CD4-positive, alpha-beta T cell treated with Interleukin-1 beta for 1 hour (primary cell): Measurements from ENCODE around the gene DOCK3.
A peak's percentile ranks its signal among the peaks of the same experiment; 100 is the strongest.
"Not testable (repeated sequence)": the region's sequence is repeated elsewhere in the genome, so short reads cannot be mapped to it uniquely, and the experiment has no call there.

Experiments
- DNase-seq, 2 donors: peaks; one replicate each; pipeline ENCODE4 v3.0.0-alpha.2; 2020 to 2022

The DOCK3 gene

DNA sequence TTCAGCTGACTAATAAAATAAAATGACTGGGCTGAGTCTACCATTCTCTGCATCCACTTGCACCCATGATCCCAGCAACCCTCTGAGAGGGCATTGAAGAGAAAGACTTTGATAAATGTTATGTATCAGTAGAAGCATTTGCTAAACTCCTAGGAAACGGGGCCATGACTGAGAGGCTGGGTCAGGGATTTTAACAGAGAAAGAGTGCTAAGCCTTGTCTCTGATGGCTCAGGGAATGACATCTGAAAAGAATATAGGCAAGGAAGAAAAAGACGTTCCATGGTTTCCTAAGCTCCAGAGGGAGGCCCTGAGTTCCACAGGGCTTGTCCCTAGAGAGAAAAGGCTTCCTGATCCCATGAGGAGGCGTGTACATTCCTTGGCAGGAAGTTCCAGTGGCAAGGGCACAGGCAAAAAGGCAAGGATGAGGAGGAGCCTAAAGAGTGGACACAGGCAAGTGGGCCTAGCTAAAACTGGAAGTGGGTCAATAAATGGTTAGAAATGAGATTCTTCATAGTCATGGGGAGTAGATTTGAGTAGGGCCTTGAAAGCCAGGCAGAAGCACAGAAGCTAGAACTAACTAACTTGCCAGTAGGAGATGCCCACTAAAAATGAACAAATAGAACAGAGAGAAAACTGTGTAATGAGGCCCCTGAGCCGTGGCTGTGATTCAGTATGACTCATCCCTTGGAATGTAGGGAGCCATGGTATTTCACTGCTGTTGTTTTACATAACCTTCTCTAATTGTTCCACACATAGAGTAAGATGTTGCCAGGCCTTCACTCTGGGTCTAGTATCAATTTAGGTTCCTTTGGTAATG, 665.5 kb downstream of the DOCK3 start:
- DNase-seq = no peak

DNA sequence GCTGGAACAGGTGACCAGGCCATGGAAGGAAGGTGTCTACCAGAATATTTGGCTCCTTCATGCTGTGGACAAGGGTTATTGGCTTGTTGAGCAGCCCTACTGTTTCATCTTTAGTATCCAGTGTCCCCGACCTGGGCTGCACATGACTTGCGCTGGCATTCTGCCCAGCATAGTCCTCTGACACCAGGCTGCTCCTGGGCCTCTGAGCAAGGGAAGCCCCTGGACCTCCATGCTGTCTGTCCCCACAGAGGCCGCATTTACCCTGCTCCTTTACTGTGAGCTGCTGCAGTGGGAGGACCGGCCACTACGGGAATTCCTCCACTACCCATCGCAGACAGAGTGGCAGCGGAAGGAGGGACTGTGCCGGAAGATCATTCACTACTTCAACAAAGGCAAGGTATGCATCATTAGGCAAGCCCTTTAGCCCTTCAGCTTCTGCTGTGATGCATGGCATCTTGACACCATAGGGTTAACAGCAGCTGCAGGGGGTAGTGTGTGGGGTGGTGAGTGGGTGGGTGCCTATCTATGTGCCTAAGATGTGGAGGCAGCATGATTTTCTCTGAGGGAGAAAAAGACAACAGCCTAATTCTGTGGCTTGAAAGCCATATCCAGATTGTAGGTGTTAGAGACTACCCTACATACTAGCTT, 666.4 kb downstream of the DOCK3 start:
- DNase-seq = no peak

GRCh38 chr3:51343918-51344687, 669.4 kb downstream of the DOCK3 start:
- no peak for DNase-seq

DNA sequence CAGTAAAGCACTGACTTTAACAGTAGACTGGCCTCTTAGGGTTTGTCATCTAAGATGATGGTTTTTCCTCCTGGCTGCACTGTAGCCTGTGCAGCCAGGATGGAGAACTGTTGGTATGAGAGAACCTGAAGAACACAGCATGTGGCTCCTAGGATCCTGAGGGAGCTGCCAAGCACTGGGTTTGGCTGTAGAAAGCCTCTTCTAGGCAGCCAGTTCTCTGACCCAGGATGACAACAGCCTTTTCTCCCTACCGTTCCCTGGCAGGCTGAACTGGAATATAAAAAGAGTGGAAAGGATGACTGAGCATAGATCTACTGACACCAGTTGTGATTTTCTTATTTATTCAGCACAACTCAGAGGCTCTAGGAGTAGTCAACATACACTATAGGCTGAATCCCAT, 676.0 kb downstream of the DOCK3 start:
- no peak for DNase-seq

DNA sequence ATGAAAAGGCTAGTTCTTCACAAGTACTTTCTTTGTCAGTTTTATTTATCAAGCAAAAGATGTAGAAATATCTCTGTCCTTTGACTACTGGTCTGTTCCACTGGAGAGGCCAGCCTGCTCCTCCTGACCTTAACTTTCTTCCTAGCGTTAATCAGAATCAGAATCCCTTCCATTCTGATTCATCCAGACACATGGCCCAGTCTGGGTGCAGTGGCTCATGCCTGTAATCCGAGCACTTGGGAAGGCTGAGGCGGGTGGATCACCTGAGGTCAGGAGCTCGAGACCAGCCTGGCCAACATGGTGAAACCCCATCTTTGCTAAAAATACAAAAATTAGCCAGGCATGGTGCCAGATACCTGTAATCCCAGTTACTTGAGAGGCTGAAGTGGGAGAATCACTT, 678.4 kb downstream of the DOCK3 start:
- DNase-seq = no peak

GRCh38 chr3:51353691-51354090, 679.0 kb downstream of the DOCK3 start:
- no peak for DNase-seq

DNA sequence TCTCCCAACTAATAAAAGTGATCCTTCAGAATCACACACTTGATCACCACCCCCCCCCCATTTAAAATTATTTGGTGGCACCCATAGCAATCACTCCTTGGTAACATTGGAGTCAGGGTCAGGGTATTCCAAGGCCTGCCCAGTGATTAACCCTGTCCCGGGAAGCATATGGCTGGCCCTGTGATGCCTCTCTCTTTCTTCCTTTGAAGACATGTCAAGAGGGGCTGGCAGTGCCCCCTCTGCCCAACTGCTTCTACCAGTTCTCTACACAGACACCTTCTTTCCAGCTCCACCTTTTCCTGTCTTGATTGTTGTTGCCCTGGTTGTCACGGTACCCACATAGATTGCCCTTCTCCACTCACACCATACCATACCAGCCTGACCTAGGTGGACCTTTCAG, 679.4 kb downstream of the DOCK3 start:
- no peak for DNase-seq

- DNase-seq = no peak
Observed at GRCh38 chr3:51354731-51355615, 680.2 kb downstream of the DOCK3 start.

DNA sequence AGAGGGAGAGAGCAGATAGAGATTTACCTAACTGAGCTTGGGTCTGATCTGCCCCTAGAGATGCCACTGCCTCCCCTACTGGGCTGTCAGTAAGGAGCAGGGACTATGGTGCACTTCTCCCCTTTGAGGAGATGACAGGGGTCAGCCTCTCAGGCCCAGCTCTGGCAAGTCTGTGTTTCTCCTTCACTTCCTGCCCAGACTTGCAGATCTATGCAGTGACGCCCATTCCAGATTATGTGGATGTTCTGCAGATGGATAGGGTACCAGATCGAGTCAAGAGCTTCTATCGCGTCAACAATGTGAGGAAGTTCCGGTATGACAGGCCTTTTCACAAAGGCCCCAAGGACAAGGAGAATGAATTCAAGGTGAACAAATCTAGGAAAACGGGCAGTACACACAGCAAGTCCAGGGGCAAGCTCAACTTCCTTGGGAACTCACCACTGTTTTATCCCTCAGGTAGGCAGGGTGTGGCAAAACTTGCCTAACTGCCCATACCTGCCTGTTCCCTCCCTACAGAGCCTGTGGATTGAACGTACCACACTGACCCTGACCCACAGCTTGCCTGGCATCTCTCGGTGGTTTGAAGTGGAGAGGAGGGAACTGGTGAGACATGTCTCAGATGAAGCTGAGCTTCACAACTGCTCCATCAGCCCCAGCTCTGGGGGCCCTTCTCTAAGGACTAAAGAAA, 681.3 kb downstream of the DOCK3 start:
- DNase-seq = no peak

- DNase-seq = no peak
Observed at GRCh38 chr3:51357856-51358255, 683.1 kb downstream of the DOCK3 start.

DNA sequence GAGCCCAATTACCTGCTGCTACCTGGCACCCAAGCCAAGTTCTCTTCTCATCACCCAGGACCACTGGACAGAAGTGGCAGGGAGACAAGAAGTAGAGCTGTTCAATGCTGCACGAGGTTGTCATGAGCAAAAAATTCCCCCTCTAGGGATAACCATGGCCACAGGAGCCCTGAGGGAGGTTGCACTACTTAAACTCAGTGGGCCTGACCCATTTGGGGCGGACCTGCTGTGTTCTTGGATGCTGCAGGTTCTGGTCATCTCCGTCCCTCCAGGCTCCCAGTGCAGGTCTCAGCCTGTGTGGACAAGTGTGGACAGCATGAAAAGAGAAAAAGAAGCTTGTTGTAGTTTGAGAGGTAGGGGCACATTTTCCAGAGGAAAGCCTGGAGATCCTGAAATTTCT, 684.3 kb downstream of the DOCK3 start:
- no peak for DNase-seq

DNA sequence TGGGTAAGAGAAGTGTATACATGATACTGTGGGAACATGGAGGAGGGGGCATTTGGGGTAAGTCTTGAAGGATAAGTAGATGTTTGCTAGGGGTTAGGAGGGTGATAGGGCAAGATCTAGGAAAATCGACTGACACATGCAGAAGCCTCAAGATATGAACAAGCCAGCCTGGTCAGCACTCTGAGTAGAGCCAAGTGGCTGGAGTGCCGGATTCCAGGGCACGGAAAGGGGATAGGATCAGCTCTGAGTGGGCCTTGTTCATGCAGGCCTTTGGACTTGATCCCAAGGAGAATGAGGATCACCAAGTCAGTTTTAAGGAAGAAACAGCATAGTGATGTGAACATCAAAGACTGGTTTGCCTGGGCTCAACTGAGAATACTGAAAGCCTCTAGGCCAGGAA, 686.1 kb downstream of the DOCK3 start:
- no peak for DNase-seq

GRCh38 chr3:51361746-51362145, 687.0 kb downstream of the DOCK3 start:
- DNase-seq = no peak

GRCh38 chr3:51362476-51362875, 687.7 kb downstream of the DOCK3 start:
- no peak for DNase-seq

GRCh38 chr3:51368276-51368675, 693.5 kb downstream of the DOCK3 start:
- DNase-seq = not testable (repeated sequence)

- DNase-seq = peak; percentile 38 to 71
Observed at GRCh38 chr3:51371943-51372557, 697.3 kb downstream of the DOCK3 start.

- no peak for DNase-seq
Observed at GRCh38 chr3:51373658-51374421, 699.1 kb downstream of the DOCK3 start.

- no peak for DNase-seq
Observed at GRCh38 chr3:51374456-51374855, 699.7 kb downstream of the DOCK3 start.

DNA sequence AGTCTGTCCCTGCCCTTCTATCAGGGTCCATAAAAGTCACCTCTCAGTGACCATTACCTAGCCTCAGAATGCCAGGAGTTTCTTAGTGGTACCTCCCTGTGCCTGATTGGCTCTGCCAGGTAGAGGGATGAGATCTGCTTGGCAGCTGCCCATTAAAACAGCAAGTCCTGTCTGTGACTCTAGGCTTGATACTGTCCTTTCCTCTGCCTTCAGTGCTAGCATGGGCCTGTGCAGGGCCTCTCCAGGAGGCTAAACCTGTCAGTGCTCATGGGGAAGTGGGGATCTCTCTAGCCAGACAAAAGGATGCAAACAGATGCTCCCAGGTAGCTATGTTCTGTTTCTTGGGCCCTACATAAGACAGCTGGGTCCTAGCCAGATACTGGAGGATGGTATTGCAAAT, 700.4 kb downstream of the DOCK3 start:
- DNase-seq = no peak

DNA sequence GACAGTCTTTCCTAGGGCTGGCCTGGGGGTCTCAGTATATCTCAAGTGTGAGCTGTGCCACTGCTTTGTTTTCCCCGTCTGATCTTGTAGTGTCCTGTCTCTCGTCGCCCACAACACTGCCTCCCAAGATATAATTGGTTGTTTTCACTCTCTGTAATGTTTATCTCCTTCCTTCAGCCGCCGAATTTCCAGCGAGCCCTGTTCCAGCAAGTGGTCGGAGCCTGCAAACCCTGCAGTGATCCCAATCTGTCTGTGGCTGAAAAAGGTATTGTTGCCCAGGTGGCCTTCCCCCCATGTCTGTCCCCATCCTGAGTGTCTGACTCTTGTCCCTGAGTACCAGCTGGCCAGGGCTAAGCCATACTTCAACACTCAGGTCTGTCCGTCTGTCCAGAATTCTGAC, 700.8 kb downstream of the DOCK3 start:
- no peak for DNase-seq

- DNase-seq = no peak
Observed at GRCh38 chr3:51378065-51378464, 703.3 kb downstream of the DOCK3 start.
